ENCODE data around the gene PNPLA6. TPM values are rescaled to one million over a fixed set of nuclear protein-coding genes. Genes with fewer than 3 reads are reported as not detected.

Gene PNPLA6
- total RNA-seq, 1 experiment from 2014 or later, result 176 TPM

- H3K4me1 ChIP-seq (ENCODE audit: control insufficient read depth, insufficient read depth, low read length), result no peaks in the 10 kb centered on the region
- no peak for DNase-seq (ENCODE audit: low read depth, low spot score)
- H3K9me3 ChIP-seq (ENCODE audit: control insufficient read depth, insufficient read depth, low read depth, low read length), result no peaks in the 10 kb centered on the region
- no peaks in the 10 kb centered on the region for H3K36me3 ChIP-seq (ENCODE audit: control insufficient read depth, insufficient read depth, low read length)
- CTCF ChIA-PET, result no interaction called here
- BruUV-seq (replicated peaks), result no TSS peak
- TF ChIP-seq POLR2AphosphoS5 (IDR thresholded peaks at IDR 0.05; ENCODE audit: low read depth, low read length), result no peak
- TF ChIP-seq SIN3A (IDR thresholded peaks at IDR 0.05; ENCODE audit: borderline replicate concordance, insufficient read depth, low read depth, low read length), result no peak
- no peak for TF ChIP-seq TCF7L2 (IDR thresholded peaks at IDR 0.05; ENCODE audit: low read depth, low read length)
- no peak for TF ChIP-seq CTCF (IDR thresholded peaks at IDR 0.05)
- no peak for TF ChIP-seq REST (IDR thresholded peaks at IDR 0.05; ENCODE audit: insufficient read depth in 1 of 2, low read depth in 2 of 2, low read length in 1 of 2)
- H3K27ac ChIP-seq (ENCODE audit: low read length), result no peak overlapping the region
- H3K27me3 ChIP-seq (ENCODE audit: control insufficient read depth, insufficient read depth, low read length), result no peaks in the 10 kb centered on the region
- H3K4me3 ChIP-seq (ENCODE audit: low read depth in 2 of 2, low read length in 2 of 2), result no peak overlapping the region
- no peak for ATAC-seq
- POLR2A ChIA-PET, result no interaction called here
- intact Hi-C loops (cut with micrococcal nuclease; ENCODE audit: unreplicated experiment), result no loop called here
- in situ Hi-C loops (cut with HindIII; ENCODE audit: low pct_unique_long_range_greater_than_20kb, low sequenced_read_pairs), result no loop called here
Measured at GRCh38 chr19:7504684-7505083, 30.8 kb upstream of the PNPLA6 start.

- Histone ChIP-seq H3K4me1 (ENCODE audit: control insufficient read depth, insufficient read depth, low read length) (no peaks in the 10 kb centered on the region), H3K27ac (ENCODE audit: low read length) (no peak overlapping the region), H3K27me3 (ENCODE audit: control insufficient read depth, insufficient read depth, low read length) (no peaks in the 10 kb centered on the region), H3K36me3 (ENCODE audit: control insufficient read depth, insufficient read depth, low read length) (no peaks in the 10 kb centered on the region), H3K9me3 (ENCODE audit: control insufficient read depth, insufficient read depth, low read depth, low read length) (no peaks in the 10 kb centered on the region), H3K4me3 (ENCODE audit: low read depth in 2 of 2, low read length in 2 of 2) (peak overlapping the region in 1 of 2 experiments; percentile 43; a peak in 1 of 4 replicates)
- ChIA-PET POLR2A (no interaction called here), CTCF (no interaction called here)
- no peak for ATAC-seq
- in situ Hi-C loops (cut with HindIII; ENCODE audit: low pct_unique_long_range_greater_than_20kb, low sequenced_read_pairs), result no loop called here
- intact Hi-C loops (cut with micrococcal nuclease; ENCODE audit: unreplicated experiment), result no loop called here
- TF ChIP-seq CTCF (IDR thresholded peaks at IDR 0.05), result no peak
- no peak for TF ChIP-seq TCF7L2 (IDR thresholded peaks at IDR 0.05; ENCODE audit: low read depth, low read length)
- TF ChIP-seq SIN3A (IDR thresholded peaks at IDR 0.05; ENCODE audit: borderline replicate concordance, insufficient read depth, low read depth, low read length), result no peak
- no peak for TF ChIP-seq POLR2AphosphoS5 (IDR thresholded peaks at IDR 0.05; ENCODE audit: low read depth, low read length)
- TF ChIP-seq REST (IDR thresholded peaks at IDR 0.05; ENCODE audit: insufficient read depth in 1 of 2, low read depth in 2 of 2, low read length in 1 of 2), result no peak
- DNase-seq (ENCODE audit: low read depth, low spot score), result no peak
- no TSS peak for BruUV-seq (replicated peaks)
Measured at GRCh38 chr19:7505288-7505681, 30.2 kb upstream of the PNPLA6 start.

Measured in Panc1 (cell line).